Pancreas (tissue), 10 donors: ENCODE data around the gene MAPKAP1. TPM values are rescaled to one million over a fixed set of nuclear protein-coding genes. Genes with fewer than 3 reads are reported as not detected.
A peak's percentile ranks its signal among the peaks of the same experiment; 100 is the strongest.

ENCODE experiments used
- ATAC-seq, 4 donors: fragments of 200-7000 bp; cut with Tn5 transposase; one replicate each; pipeline versions ENCODE4 v1.8.0 to v1.9.1; 2020; ENCODE audit warnings: mild to moderate bottlenecking in 4 of 4, moderate library complexity in 4 of 4
- DNase-seq, 6 donors: peaks; one replicate each; pipeline ENCODE4 v3.0.0-alpha.2; 2020
- FAIRE-seq: peaks from 2 replicates; lab custom pipeline; 2012; peaks lifted over from hg19 to GRCh38; lab: Jason Lieb, UNC
- H3K27ac ChIP-seq, 4 donors: fragments of 200-600 bp; sonication (generic); 1 replicate in 3 of 4; 2 replicates in 1 of 4; pipeline versions ENCODE4 v1.5.0 to v1.8.0; 2020
- H3K27me3 ChIP-seq, 4 donors: fragments of 200-600 bp; one replicate each; pipeline ENCODE4 v1.8.0; 2021
- H3K36me3 ChIP-seq, 3 donors: fragments of 200-600 bp; sonication (generic) in 1 of 3; one replicate each; pipeline versions ENCODE4 v1.5.0 to v1.8.0; 2020 to 2021
- H3K4me1 ChIP-seq, 3 donors: fragments of 200-600 bp; one replicate each; pipeline ENCODE4 v1.8.0; 2021
- H3K4me3 ChIP-seq, 4 donors: fragments of 200-600 bp; sonication (generic) in 2 of 4; one replicate each; pipeline versions ENCODE4 v1.5.0 to v1.8.0; 2020 to 2021
- H3K9me3 ChIP-seq, 4 donors: fragments of 200-600 bp; one replicate each; pipeline ENCODE4 v1.8.0; 2021
- WGBS, 2 donors: extraction: QIAGEN DNeasy Blood & Tissue Kit; methylation state at CpG; one replicate each; pipeline ENCODE4 v1.1.7; 2013; 5-methylcytosine and 5-hydroxymethylcytosine counted together
- intact Hi-C, 3 donors: fragments of 100-400 bp; cut with DNase I; formaldehyde crosslinking; loops; one replicate each; pipeline versions ENCODE4 v1.11.1 to v1.14.2; 2022
- polyA plus RNA-seq, 2 donors: library from polyadenylated mRNA; stranded (reverse); fragments of 200-250 nt; gene quantifications; one replicate each; pipeline ENCODE4 v1.2.3, GENCODE V29; 2013
- total RNA-seq, 6 donors: library from RNA; stranded (reverse); fragmentation: NEBNext Ultra II Directional in 4 of 6; extraction: Animal tissue kit (Norgen Biotek cat#: 25700) in 4 of 6; gene quantifications; one replicate each; pipeline versions ENCODE4 v1.2.1 to v1.2.4, GENCODE V29; 2021 to 2023
- TF ChIP-seq, protein P1 (sequence below), 4 donors: fragments of 200-600 bp; sonication (generic) in 3 of 4; IDR thresholded peaks; one replicate each; pipeline versions ENCODE4 v1.5.0 to v1.8.0; 2021; ENCODE audit warnings: antibody characterized with exemption in 4 of 4
- donor health status: healthy with polysubstance abuse.
- donor health status: DM: no; HTN: no; CAD: no; lungs with moderate emphysema.
- donor health status: DM: no; HTN: no; CAD: no.
- donor health status: control.
- donor health status: control.
- donor health status: Bipolar disorder and iron deficiency.
- donor health status: DM: yes; HTN: yes; CAD: no.
- donor health status: DM: no; HTN: no; CAD: no.
- donor health status: DM: no; HTN: no; CAD: no.
- donor health status: DM: yes; HTN: yes; CAD: no.

The MAPKAP1 gene
- total and polyA plus RNA-seq, 8 donors, result 18.7 to 42.0 (median 30.4) TPM

DNA sequence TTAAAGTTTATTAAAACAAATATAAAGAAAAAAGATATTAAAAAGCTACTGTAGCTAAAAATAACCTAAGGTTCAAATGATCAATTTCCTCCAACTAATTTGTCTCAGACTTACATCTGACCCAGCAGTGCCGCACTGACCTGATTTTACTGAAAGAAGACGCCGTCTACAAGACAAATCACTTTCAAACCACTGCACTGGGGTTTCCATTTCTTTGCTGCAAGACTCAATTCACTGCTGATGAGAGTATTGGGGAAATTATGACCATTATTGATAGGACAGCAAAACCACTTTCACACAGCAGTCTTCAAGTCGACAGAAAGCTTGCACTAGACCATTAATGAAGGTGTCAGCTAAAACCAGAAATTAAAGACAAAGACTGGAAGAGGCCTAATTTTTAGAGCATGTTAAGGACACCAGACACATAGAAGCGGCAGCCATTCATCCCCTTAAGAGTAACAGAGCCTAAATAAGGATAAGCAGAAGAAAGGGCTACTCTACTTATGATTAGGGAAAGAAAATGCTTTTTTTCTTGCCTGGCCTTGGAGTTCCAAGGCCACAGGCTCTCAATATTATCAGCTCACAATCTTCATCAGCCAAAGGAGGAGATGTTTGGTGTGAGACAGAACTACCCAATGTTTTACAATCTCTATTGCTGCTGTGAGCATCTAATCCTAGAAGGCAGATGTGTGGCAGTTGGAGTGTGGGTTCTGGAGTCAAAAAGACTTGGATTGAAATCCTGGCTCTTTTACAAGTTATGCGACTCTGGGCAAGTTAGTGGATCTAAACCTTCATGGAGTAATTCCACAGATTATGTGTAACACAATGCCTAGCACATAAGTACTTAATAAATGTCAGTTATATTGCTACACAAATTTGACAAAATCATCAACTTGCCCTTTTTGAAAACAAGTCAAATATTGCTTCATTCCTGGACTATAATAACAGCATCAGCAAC lies 190.7 kb downstream of the MAPKAP1 start:
- Histone ChIP-seq H3K27ac (no peak overlapping the region), H3K9me3 (no peaks in the 10 kb centered on the region), H3K27me3 (no peaks in the 10 kb centered on the region), H3K36me3 (no peaks in the 10 kb centered on the region), H3K4me1 (peaks cover 0 to 5% (median 0%) of the 10 kb centered on the region in 3 donors), H3K4me3 (no peak overlapping the region)
- intact Hi-C loops, result no loop called here
- TF ChIP-seq, protein P1, sequence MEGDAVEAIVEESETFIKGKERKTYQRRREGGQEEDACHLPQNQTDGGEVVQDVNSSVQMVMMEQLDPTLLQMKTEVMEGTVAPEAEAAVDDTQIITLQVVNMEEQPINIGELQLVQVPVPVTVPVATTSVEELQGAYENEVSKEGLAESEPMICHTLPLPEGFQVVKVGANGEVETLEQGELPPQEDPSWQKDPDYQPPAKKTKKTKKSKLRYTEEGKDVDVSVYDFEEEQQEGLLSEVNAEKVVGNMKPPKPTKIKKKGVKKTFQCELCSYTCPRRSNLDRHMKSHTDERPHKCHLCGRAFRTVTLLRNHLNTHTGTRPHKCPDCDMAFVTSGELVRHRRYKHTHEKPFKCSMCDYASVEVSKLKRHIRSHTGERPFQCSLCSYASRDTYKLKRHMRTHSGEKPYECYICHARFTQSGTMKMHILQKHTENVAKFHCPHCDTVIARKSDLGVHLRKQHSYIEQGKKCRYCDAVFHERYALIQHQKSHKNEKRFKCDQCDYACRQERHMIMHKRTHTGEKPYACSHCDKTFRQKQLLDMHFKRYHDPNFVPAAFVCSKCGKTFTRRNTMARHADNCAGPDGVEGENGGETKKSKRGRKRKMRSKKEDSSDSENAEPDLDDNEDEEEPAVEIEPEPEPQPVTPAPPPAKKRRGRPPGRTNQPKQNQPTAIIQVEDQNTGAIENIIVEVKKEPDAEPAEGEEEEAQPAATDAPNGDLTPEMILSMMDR (IDR thresholded peaks at IDR 0.05), result no peak
- 94 to 96% methylated on average over 6 of the region's 6 CpGs for WGBS, 2 donors
- FAIRE-seq, result no peak
- no peak for ATAC-seq
- DNase-seq, result no peak

DNA sequence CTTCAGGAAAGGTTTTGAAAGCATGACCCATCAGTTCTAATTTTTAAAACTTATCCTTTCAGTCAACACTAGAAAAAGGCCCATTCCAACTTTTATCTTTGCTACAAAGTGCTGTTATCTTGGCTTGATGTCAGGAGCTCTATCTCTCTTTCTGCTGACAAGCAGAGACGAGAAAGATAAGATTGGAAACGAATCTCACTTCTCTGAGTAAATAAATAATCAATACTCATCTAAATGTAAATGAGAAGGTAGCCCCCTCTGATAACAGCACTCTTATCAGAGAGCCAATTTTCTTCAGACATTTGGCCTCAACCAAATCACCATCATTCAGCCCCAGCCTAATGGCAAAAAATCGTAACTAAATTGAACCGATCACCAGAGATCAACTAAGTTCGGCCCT lies 191.7 kb downstream of the MAPKAP1 start:
- FAIRE-seq, result no peak
- no peak for ATAC-seq
- Histone ChIP-seq H3K27ac (no peak overlapping the region), H3K9me3 (no peaks in the 10 kb centered on the region), H3K4me3 (no peak overlapping the region), H3K4me1 (peaks cover 0 to 5% (median 0%) of the 10 kb centered on the region in 3 donors), H3K27me3 (no peaks in the 10 kb centered on the region), H3K36me3 (no peaks in the 10 kb centered on the region)
- DNase-seq, result no peak
- 57 to 63% methylated on average over 5 of the region's 5 CpGs for WGBS, 2 donors
- intact Hi-C loops, result no loop called here
- TF ChIP-seq, protein P1 (IDR thresholded peaks at IDR 0.05), result no peak

DNA sequence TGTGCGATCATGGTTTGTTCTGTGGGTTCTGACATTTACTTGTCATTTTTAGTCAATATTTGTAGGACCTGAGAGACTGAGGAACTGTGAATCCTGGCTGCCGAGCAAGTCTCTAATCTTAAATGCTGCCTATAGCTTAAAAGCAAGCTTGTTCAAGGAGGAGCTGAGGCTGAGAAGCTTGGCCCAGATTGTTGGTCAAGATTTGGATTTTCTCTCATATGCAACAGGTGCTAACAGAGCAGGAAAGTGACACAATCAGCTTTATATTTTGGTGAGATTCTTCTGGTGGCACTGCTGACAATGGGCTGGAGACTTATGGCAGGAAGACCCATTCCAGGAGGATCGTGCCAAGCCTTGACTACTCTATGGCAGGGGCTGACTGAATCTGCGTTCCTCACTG lies 192.5 kb downstream of the MAPKAP1 start:
- peak overlapping the region in 2 of 4 donors; percentile 22 to 55 for H3K27ac ChIP-seq
- FAIRE-seq (no peak), ATAC-seq (no peak), DNase-seq (no peak)
- intact Hi-C loops, result no loop called here
- no peaks in the 10 kb centered on the region for H3K27me3 ChIP-seq
- no peak overlapping the region for H3K4me3 ChIP-seq
- TF ChIP-seq, protein P1 (IDR thresholded peaks at IDR 0.05), result no peak
- H3K4me1 ChIP-seq, result peaks cover 0 to 5% (median 0%) of the 10 kb centered on the region in 3 donors
- no peaks in the 10 kb centered on the region for H3K9me3 ChIP-seq
- H3K36me3 ChIP-seq, result no peaks in the 10 kb centered on the region
- 90 to 96% methylated on average over 4 of the region's 4 CpGs for WGBS, 2 donors

DNA sequence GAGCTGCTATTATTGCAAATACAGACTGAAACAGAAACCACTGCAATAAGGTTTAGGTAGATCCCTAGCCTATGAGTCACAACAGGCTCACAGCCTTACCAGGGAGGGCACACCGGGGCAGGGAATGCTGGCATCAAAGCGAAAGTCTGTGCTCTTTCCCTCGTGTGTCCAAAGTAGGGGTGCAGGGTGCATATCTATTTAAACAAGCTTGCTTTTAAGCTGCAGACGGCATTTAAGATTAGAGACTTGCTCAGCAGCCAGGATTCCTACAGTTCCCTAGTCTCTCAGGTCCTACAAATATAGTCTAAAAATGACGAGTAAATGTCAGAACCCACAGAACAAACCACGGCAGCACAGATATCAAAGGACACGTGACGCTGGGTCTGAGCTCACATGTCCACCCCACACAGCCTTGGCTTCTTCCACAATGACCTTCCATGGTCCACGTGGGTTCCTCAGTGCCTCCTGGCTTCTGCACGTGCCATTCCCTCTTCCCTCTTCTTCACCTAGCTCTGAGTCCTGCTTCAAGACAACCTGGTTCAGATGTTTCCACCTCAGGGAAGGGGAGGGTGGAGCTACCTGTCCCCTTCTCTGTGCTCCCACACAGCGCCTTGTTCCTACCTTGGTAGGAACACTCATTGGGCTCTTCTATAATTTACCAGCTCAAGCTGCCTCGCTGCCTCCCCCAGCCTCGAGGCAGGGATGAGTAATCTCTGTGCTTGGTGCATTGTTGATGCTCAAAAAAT lies 193.2 kb downstream of the MAPKAP1 start:
- FAIRE-seq (no peak), ATAC-seq (peak; percentile 94 to 97 (median 95)), DNase-seq (peak in 5 of 6 donors; percentile 27 to 74 (median 63))
- TF ChIP-seq, protein P1 (IDR thresholded peaks at IDR 0.05), result no peak
- Histone ChIP-seq H3K4me1 (peaks cover 0 to 5% (median 0%) of the 10 kb centered on the region in 3 donors), H3K4me3 (peak overlapping the region in 2 of 4 donors; percentile 19 to 33), H3K27me3 (no peaks in the 10 kb centered on the region), H3K9me3 (no peaks in the 10 kb centered on the region), H3K36me3 (no peaks in the 10 kb centered on the region), H3K27ac (peak overlapping the region; percentile 15 to 55 (median 30))
- WGBS, 2 donors, result 49 to 53% methylated on average over 13 of the region's 13 CpGs
- intact Hi-C loops, result no loop called here
